ENCODE data around the gene WRNIP1.

DNA sequence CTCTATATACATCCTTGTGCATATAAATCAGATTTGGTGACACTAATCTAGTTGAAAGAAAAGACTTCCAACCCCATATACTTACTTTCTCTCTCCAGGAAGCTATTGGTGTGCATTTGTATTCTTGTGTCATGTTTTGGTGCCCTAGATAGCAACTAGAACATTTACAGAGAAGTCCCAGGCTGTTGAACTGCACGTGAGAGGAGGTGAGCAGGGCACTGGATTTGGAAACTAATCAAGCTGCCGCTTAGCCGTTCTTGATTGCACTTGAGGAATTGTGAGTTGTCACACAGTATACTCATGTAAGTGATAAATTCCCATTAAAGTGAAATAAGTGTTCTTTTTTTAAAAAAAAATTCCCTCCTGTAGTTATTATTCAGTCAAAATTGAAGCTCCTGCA, 7.6 kb downstream of the WRNIP1 start:
- TF ChIP-seq, protein P1, sequence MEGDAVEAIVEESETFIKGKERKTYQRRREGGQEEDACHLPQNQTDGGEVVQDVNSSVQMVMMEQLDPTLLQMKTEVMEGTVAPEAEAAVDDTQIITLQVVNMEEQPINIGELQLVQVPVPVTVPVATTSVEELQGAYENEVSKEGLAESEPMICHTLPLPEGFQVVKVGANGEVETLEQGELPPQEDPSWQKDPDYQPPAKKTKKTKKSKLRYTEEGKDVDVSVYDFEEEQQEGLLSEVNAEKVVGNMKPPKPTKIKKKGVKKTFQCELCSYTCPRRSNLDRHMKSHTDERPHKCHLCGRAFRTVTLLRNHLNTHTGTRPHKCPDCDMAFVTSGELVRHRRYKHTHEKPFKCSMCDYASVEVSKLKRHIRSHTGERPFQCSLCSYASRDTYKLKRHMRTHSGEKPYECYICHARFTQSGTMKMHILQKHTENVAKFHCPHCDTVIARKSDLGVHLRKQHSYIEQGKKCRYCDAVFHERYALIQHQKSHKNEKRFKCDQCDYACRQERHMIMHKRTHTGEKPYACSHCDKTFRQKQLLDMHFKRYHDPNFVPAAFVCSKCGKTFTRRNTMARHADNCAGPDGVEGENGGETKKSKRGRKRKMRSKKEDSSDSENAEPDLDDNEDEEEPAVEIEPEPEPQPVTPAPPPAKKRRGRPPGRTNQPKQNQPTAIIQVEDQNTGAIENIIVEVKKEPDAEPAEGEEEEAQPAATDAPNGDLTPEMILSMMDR (IDR thresholded peaks at IDR 0.05 in 8 of 11, conservative IDR thresholded peaks at IDR 0.05 in 3 of 11), result no peak
- TF ChIP-seq POLR2A (IDR thresholded peaks at IDR 0.05), result no peak

Measured in spleen (tissue), 7 donors.